Subcutaneous abdominal adipose tissue (tissue), 5 donors: ENCODE results near the gene NUP133.
"Not testable (repeated sequence)": the region's sequence is repeated elsewhere in the genome, so short reads cannot be mapped to it uniquely, and the experiment has no call there.

Source experiments
- H3K27ac ChIP-seq: one replicate; pipeline ENCODE4 v1.7.0; 2013; ENCODE audit warnings: low read depth, mild to moderate bottlenecking, inconsistent platforms, low read length, moderate library complexity
- H3K27me3 ChIP-seq, 5 donors: one replicate each; pipeline ENCODE4 v1.7.0; 2013; ENCODE audit warnings: low read length in 5 of 5, inconsistent platforms in 1 of 5; ENCODE audit not compliant: control insufficient read depth in 5 of 5, insufficient read depth in 4 of 5
- H3K36me3 ChIP-seq, 5 donors: one replicate each; pipeline ENCODE4 v1.7.0; 2013; ENCODE audit warnings: low read length in 5 of 5; ENCODE audit not compliant: control insufficient read depth in 5 of 5, insufficient read depth in 5 of 5
- H3K4me1 ChIP-seq, 5 donors: one replicate each; pipeline ENCODE4 v1.7.0; 2013; ENCODE audit warnings: low read length in 5 of 5, mild to moderate bottlenecking in 3 of 5, moderate library complexity in 1 of 5; ENCODE audit not compliant: control insufficient read depth in 5 of 5, insufficient read depth in 5 of 5
- H3K4me3 ChIP-seq, 5 donors: one replicate each; pipeline ENCODE4 v1.7.0; 2013; ENCODE audit warnings: low read length in 5 of 5, low read depth in 1 of 5
- H3K9ac ChIP-seq, 5 donors: one replicate each; pipeline ENCODE4 v1.7.0; 2013; ENCODE audit warnings: low read length in 5 of 5, mild to moderate bottlenecking in 4 of 5, moderate library complexity in 3 of 5
- H3K9me3 ChIP-seq, 5 donors: one replicate each; pipeline ENCODE4 v1.7.0; 2013; ENCODE audit warnings: low read length in 5 of 5; ENCODE audit not compliant: control insufficient read depth in 5 of 5
- donor health status: healthy.
- donor health status: healthy.
- donor health status: healthy.
- donor health status: healthy.
- donor health status: healthy.

NUP133 gene

DNA sequence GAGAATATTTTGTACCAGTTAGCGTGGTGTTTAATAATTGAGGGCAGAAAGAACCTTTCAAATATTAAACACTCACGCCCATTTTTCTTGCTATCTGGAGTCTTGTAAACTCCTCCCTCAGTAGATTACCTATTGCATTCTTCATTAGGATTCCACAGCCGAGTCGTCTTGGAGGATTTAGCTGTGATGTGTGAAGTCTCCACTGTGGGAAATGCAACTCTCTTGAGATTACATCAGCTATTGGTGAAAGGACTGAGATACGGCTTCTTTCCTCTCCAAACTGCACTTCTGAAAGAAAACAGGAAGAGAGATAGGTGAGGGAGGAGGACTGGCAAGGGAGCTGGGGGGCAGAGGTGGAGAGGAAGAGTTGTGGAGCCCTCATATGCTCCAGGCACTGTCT lies 110.4 kb downstream of the NUP133 start:
- H3K36me3 ChIP-seq: no peaks in the 10 kb centered on the region
- H3K4me3 ChIP-seq: no peak overlapping the region
- H3K27me3 ChIP-seq: peaks cover 5 to 27% (median 8%) of the 10 kb centered on the region in 5 donors
- H3K27ac ChIP-seq: no peak overlapping the region
- H3K4me1 ChIP-seq: no peaks in the 10 kb centered on the region
- H3K9me3 ChIP-seq: no peaks in the 10 kb centered on the region
- H3K9ac ChIP-seq: no peak overlapping the region

DNA sequence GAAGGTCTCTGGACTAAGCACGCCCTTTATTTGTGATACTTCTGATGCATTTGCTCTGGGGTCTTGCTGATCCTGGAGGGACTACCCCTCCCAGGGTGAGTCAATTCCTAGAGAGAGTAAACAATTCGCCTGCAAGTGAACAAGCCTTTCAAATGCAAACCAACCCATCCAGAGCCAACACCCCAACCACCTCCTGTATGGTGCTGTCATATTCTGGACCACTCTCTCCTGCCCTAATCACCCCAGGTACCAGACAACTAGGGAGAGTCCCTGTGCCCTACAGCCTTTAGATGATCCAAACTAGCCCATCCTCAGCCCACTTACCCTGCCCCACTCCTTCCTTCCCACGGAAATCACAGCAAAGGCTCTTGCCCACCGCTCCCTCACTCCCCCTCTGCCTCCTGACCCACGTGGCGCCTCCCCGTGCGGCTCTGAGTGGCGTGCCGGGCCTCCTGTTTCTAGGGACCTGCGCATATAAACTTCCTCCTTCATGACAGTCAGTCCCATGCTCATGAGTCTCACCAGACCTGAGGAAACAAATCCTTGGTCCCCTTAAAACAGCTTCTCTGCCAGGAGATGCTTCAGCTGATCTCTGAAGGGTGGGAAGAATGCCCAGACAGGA lies 111.4 kb downstream of the NUP133 start:
- Histone ChIP-seq H3K4me3 (no peak overlapping the region), H3K36me3 (no peaks in the 10 kb centered on the region), H3K9ac (no peak overlapping the region), H3K4me1 (no peaks in the 10 kb centered on the region), H3K27me3 (peaks cover 0 to 23% (median 6%) of the 10 kb centered on the region in 5 donors), H3K9me3 (no peaks in the 10 kb centered on the region), H3K27ac (no peak overlapping the region)

DNA sequence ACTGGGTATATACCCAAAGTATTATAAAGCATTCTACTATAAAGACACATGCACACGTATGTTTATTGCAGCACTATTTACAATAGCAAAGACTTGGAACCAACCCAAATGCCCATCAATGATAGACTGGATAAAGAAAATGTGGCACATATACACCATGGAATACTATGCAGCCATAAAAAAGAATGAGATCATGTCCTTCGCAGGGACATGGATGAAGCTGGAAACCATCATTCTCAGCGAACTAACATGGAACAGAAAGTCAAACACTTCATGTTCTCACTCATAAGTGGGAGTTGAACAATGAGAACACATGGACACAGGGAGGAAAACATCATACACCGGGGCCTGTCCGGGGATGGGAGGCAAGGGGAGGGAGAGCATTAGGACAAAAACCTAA lies 113.6 kb downstream of the NUP133 start:
- peaks cover 4 to 21% (median 8%) of the 10 kb centered on the region in 5 donors for H3K27me3 ChIP-seq
- H3K4me3 ChIP-seq, H3K9ac ChIP-seq, H3K9me3 ChIP-seq, H3K36me3 ChIP-seq, H3K27ac ChIP-seq, H3K4me1 ChIP-seq: not testable (repeated sequence)

DNA sequence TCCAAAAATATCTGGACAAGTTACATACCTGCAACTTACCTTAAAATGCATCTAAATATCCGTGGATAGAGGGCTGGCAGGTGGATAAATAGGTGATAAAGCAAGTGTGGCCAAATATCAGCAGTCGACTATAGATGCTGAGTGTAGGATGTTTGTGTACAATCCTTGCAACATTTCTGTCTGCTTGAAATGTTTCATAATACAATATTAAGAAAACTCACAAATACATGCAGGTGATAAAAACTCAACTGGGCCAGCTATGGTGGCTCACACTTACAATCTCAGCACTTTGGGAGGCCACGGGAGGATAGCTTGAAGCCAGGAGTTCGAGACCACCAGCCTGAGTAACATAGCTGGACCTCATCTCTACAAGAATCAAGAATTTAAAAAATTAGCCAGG lies 115.2 kb downstream of the NUP133 start:
- no peaks in the 10 kb centered on the region for H3K4me1 ChIP-seq
- no peak overlapping the region for H3K9ac ChIP-seq
- no peak overlapping the region for H3K27ac ChIP-seq
- peaks cover 0 to 9% (median 3%) of the 10 kb centered on the region in 5 donors for H3K9me3 ChIP-seq
- H3K27me3 ChIP-seq: peaks cover 0 to 16% (median 8%) of the 10 kb centered on the region in 5 donors
- H3K4me3 ChIP-seq: no peak overlapping the region
- no peaks in the 10 kb centered on the region for H3K36me3 ChIP-seq
